GM18909 (cell line): Measurements from ENCODE around the gene CLTC.
A peak's percentile ranks its signal among the peaks of the same experiment; 100 is the strongest.
"Not testable (repeated sequence)": the region's sequence is repeated elsewhere in the genome, so short reads cannot be mapped to it uniquely, and the experiment has no call there.

ENCODE experiments used
- ATAC-seq: cut with Tn5 transposase; IDR thresholded peaks from one replicate; pipeline ENCODE4 v1.9.1; 2021; ENCODE audit warnings: mild to moderate bottlenecking; ENCODE audit not compliant: unreplicated experiment, poor library complexity

Gene CLTC

DNA sequence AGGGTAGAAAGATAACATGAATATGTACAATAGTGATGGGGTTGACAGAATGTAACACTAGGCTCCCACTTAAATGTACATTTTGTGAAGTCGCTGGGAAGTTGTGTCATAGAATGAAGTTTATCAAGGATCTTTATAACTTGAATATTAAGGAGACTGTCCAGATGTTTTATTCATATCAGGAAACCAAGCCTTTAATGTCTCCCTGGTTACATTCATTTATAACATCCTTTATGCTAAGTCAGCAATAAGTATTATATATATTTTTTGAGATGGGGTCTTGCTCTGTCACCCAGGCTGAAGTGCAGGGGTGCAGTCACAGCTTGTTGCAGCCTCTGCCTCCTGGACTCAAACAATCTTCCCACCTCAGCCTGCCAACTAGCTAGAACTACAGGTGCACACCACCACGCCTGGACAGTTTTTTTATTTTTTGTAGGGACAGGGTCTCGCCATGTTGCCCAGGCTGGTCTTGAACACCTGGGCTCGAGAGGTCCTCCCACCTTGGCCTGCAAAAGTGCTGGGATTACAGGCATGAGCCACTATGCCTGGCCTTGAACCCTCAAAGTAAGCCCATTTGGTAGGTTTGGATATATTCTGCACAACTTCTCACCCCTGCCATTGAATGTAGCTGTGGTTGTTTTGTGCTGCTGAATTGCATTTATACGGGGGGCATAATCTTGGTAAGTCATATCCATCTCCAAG lies 14.1 kb downstream of the CLTC start:
- no peak for ATAC-seq

- peak; percentile 65 for ATAC-seq
These were observed 15.2 kb downstream of the CLTC start for GRCh38 chr17:59634632-59635541.

DNA sequence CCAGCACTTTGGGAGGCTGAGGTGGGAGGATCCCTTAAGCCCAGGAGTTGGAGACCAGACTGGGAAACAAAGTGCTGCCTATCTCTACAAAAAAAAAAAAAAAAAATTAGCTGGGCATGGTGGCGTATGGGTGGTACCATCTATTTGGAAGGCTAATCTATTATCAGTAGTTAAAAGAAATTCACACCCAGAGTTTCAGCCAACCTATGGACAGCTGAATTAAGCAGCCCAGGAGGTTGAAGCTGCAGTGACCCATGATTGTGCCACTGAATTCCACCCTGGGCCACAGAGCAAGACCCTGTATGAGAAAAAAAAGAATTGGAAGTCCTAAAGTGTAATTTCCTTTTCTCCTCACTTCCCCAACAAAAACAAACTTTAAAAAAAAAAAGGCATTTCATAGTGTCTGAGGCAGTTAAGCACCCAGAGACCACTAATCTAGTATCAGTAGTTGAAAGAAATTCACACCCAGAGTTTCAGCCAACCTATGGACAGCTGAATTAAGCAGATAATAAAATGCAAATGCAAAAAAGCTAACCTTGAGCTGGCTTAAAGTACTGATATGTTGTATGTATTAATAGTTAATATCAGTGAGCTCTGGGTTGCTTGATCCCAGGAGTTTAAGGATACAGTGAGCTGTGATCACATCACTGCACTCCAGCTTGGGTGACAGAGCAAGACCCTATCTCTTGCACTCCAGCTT lies 18.1 kb downstream of the CLTC start:
- no peak for ATAC-seq

DNA sequence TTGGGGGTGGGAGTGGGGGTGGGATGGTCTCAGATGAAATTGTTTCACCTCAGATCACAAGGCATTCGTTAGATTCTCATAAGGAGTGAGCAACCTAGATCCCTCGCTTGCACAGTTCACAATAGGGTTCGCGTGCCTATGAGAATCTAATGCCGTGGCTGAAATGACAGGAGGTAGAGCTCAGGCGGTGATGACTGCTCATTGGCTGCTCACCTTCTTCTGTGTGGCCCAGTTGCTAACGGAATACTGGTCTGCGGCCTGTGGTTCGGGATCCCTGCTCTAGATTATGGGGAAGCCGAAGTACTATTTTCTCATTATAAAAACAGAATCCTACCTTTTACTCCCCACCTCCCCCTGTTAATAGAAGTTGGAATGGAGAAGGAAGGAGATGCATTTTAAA lies 18.9 kb downstream of the CLTC start:
- ATAC-seq: no peak

DNA sequence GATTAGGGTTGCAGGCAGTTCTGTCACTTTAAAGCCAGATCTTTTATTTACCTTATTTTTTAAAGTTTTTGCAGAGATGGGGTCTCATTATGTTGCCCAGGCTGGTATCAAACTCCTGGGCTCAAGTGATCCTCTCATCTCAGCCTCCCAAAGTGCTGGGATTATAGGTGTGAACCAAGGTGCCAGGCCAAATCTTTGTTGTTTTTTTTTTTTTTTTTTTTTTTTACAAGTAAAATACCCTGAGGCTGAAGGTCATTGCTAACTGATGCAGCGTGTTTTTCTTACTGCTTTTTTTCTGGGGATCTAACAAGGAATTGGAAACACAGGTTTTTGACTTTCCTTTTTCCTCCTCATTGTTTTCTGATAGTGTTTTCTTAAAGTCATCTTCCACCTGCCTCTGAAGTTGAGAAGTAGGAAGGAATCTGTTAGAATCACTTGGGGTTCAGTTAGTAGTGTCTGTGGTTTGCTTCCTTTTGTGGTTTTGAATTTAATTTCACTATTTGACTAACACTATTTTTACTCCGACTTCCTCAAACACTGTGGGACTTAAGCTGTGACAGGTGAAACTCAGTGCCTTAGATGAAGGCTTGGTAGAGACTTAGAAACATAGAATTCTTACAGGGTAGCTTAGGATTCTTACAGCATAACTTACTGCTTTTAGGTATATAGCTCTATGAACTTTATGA lies 22.2 kb downstream of the CLTC start:
- ATAC-seq: peak; percentile 85

GRCh38 chr17:59642565-59642964 lies 22.9 kb downstream of the CLTC start:
- ATAC-seq: no peak

DNA sequence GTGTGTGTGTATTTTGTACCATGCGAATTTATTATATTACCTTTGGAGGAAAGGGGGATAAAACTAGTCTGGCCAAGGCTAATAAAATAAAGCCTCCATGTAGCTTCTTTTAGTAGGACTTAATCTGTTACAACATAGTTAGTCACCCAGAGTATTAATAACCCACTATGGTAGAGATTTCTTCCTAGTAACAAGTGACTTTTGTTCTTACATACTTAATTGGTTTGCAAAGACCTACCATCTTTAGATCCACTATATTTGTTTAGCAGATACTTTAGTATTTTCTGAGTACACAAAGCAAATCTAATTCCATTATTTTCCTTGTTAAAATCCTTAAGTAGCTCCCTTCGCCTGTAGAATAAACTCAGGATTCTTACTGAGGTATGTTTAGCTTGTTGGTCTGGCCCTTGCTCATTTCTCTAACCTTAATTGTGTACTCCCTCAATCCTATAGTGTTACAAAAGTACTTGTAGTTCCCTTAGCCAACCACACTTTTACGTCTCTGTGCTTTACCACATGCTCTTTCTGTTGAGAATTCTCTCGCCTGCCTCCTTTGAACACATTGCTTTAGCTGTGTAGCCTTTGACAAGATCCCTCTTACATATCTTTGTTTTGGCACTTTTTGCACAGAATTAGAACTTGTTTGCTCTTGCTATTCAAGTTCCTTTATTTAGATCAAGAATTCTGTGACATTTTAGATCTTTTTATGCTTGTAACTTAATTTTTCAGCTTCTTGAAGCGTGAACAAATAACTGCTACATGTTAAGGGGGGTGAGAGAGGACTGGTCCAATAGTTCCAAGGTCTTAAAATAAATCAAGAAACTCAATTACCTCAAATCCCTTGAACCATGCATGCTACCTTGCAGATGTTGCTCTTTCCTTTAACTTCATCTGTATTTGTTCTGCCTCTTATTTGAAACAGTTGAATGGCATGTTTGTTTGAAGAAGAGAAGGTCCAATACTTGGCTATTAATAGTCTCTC lies 23.8 kb downstream of the CLTC start:
- ATAC-seq: no peak

- no peak for ATAC-seq
These were observed 27.6 kb downstream of the CLTC start for GRCh38 chr17:59647288-59647687.

GRCh38 chr17:59649886-59650285 lies 30.2 kb downstream of the CLTC start:
- ATAC-seq: no peak

GRCh38 chr17:59650642-59651041 lies 30.9 kb downstream of the CLTC start:
- ATAC-seq: no peak

GRCh38 chr17:59651346-59651745 lies 31.7 kb downstream of the CLTC start:
- ATAC-seq: no peak

- no peak for ATAC-seq
These were observed 32.4 kb downstream of the CLTC start for GRCh38 chr17:59652119-59652518.

GRCh38 chr17:59656624-59657023 lies 36.9 kb downstream of the CLTC start:
- ATAC-seq: not testable (repeated sequence)

DNA sequence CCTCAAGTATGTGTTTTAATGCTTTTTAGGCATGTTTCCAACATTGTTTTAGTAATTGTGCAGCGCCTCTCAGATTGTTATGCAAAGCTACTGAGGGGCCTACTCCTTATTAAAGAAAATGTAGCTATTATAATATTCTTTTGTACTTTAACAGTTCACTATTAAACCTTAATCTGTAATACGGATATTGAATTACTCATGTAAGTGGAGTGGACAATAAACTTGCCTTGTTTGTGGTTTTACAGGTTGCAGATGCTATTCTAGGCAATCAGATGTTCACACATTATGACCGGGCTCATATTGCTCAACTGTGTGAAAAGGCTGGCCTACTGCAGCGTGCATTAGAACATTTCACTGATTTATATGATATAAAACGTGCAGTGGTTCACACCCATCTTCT lies 46.5 kb downstream of the CLTC start:
- no peak for ATAC-seq

DNA sequence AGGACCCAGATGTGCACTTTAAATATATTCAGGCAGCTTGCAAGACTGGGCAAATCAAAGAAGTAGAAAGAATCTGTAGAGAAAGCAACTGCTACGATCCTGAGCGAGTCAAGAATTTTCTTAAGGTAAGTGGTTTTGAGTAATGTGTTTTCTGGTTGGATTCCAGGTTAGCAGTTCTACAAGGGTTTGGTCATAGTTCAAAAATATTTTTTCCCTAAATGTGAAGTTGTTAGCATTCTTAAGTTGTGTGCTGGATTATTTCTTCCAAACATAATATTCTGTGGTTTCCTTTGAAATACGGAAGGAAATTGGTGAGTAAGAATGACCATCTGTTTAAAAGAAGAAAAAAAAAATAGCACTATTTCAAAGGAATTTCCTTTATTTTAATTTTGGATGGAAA lies 49.1 kb downstream of the CLTC start:
- ATAC-seq: no peak

DNA sequence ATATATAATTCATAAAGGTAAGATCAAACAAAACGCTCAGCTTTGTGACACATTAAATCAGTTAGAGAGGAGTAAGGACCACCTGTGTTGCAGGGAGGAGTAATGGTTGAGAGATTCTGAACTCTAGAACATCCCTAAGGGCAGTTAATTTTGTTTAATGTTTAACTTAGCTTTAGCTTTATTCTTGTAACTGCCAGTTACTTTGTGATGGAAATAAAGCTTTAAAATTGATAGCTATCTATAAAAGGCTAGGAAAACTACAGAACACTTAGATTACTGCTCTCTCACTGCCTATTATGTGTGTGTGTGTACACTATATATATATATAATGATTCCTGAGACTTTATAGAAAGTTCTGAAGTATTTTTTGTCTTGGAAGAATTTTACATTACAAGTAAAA lies 49.7 kb downstream of the CLTC start:
- ATAC-seq: no peak

DNA sequence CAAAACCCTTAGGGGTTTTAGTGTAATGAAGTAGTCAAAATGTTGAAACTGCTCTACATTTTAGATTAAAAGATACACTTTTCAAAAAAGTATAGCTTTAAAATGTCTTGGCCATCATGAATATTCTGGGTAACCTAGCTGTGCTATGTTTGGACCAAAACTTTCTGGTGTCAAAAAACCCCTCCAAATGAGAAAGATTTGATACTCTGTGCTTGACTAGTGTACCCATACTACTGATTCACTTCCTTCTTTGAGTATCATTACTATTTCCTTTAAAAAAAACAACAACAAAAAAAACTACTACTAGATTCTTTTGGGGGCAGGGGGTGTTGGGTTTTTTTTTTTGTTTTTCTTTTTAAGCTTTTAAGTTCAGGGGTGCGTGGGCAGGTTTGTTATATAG lies 50.2 kb downstream of the CLTC start:
- ATAC-seq: no peak

GRCh38 chr17:59671386-59671785 lies 51.7 kb downstream of the CLTC start:
- no peak for ATAC-seq

DNA sequence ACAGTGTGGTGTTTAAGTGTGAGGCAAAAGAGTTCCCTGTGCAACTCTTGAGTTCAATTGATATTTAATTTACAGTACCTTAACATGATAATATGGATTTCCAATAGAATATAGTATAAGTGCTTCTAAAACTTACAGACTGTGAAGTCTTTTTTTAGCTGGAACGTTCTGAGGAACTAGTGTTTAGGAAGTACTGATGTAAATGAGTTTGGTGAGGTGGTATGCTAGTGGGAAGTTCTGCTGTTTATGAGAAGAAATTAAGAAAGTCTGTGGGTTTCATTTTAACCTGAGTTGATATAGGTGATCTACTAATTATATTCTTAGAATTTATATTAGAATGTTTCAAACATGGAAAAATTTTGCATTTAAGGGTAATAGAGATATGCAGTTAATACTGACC lies 55.5 kb downstream of the CLTC start:
- no peak for ATAC-seq
